Breast epithelium (tissue), 3 donors: ENCODE measurements around the gene ZIC4.

Experiments used
- POLR2A ChIP-seq: fragments of 450-650 bp; IDR thresholded peaks from one replicate; pipeline ENCODE4 v1.6.1; 2016; ENCODE audit warnings: antibody characterized with exemption, mild to moderate bottlenecking, moderate library complexity
- POLR2AphosphoS5 ChIP-seq, 3 donors: sonication (generic); formaldehyde crosslinking; IDR thresholded peaks; one replicate each; pipeline ENCODE4 v1.6.1; 2017; ENCODE audit warnings: antibody characterized with exemption in 3 of 3
- TF ChIP-seq, protein P1 (sequence below), 3 donors: fragments of 450-650 bp; IDR thresholded peaks; one replicate each; pipeline ENCODE4 v1.5.1; 2016 to 2017; ENCODE audit warnings: antibody characterized with exemption in 3 of 3, mild to moderate bottlenecking in 3 of 3, moderate library complexity in 3 of 3

DNA sequence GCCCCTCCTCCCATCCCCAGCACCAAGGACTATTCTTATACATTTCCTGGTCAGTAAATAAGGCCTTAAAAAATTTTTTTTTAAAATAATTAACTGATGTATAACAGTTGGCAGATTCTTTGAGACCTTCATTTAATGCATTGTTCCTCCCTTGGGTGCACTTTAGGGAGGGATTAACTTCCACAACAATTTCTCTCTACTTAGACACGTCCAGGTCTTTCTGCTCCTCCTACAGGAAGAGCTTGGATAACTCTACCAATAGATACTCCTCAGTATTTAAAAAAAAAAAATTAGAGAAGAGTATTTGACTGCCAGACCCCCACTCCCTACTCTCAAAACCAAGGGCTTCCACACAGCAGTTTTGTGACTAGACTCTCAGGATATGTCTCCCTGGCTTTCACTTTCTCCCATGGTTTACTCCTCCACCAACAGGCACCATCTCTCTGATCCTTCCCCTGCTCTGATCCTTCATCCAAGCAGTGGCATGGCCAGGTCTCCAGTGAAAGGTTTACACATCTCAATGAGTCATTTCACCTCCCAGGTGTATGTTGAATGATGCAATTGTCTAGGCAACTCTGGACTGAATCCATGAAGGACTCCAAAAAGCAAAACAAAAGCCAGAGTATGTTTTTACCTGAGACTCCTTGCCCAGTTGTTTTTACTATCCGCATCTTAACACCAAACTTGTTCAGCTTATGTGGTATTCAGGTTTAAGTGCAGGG, 7.4 kb downstream of the ZIC4 start:
- TF ChIP-seq, protein P1, sequence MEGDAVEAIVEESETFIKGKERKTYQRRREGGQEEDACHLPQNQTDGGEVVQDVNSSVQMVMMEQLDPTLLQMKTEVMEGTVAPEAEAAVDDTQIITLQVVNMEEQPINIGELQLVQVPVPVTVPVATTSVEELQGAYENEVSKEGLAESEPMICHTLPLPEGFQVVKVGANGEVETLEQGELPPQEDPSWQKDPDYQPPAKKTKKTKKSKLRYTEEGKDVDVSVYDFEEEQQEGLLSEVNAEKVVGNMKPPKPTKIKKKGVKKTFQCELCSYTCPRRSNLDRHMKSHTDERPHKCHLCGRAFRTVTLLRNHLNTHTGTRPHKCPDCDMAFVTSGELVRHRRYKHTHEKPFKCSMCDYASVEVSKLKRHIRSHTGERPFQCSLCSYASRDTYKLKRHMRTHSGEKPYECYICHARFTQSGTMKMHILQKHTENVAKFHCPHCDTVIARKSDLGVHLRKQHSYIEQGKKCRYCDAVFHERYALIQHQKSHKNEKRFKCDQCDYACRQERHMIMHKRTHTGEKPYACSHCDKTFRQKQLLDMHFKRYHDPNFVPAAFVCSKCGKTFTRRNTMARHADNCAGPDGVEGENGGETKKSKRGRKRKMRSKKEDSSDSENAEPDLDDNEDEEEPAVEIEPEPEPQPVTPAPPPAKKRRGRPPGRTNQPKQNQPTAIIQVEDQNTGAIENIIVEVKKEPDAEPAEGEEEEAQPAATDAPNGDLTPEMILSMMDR (IDR thresholded peaks at IDR 0.05), result no peak
- TF ChIP-seq POLR2AphosphoS5 (IDR thresholded peaks at IDR 0.05) (no peak), POLR2A (no peak)
